NCI-H1436 treated with DMSO at 0.1 percent for 48 hours (cell line): ENCODE results near the gene HTR6.

Source experiments
- DNase-seq: peaks from one replicate; lab custom pipeline; 2025; lab: John Stamatoyannopoulos, UW

The HTR6 gene

DNA sequence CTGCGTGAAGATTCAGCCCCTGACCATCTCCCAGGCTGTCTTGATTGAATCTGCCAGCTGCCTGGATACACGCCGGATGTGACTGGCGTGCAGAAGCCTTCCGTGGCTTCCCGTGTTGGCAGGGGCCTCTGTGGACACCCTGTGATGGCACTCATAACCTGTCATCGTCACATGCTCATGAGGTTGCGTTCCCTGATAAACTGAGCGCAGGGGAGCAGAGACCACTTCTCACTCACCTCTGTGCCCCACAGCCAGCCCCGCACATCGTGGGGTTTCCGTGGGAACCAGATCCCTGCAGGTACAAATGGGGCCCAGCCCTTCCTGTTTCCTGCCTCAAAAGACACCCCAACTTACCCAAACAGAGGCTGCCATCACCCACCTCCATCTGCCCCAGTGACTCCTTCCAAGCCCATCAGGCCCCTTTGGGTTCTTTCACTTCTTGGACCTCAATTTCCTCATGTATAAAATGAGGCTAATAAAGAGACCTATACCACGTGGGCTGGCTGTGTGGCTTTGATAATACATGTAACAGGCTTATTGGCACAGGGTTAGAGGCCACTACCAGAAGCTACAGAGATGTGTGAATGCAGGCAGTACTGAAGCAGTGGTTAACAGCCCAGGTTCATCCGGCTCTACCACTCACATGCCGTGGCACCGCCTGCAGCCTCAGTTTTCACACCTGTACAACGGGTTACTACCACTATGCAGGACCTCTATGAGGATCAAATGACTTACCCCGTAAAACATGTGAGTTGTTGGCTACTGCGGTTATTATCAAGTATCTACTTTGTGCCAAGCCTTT lies 23.6 kb downstream of the HTR6 start:
- no peak for DNase-seq

DNA sequence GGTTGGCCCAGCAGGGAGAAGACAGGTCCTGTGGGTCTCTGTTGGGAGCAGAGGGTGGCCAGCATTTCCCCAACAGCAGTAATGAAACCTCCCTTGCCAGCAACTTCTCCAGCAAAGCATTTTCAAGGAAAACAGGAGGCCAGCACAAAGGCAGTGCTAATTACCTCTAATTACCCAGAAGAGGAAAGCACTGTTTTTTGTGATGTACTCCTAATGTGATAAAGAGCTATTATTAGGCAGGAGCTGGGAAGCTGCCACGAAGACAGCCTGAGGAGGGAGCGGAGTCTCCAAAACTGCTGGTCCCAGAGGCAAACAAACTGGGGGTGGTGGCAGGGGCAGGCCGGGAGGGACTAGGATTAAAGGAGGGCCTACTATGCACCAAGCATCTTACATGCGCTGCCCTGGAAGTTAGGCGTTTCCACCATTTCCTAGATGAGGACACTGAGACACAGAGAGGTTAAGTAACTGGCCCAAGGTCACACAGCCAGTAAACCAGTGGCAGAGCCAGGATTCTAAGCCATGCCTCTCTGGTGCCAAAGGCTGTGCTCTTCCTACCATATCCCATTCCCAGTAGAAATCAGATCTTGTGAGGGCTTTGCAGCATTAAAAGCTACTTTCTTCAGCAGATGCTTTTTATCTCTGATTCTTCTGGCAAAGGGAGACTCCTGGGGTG lies 24.5 kb downstream of the HTR6 start:
- no peak for DNase-seq

DNA sequence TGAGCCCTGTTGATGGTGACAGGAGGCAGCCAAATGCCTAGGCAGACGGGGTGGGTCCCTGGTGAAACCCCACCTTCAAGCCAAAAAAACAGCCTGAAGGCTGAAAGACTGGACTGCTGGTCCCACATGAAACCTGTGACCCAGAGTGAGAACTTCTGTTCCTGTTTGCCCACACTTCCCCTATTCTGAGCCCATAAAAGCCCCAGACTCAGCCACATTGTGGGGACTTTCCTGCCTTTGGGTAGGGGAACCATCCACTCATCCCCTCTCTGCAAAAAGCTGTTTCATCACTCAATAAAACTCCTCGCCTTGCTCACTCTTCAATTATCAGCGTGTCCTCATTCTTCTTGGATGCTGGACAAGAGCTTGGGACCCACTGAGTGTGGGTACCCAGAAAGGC lies 25.2 kb downstream of the HTR6 start:
- DNase-seq, result no peak

DNA sequence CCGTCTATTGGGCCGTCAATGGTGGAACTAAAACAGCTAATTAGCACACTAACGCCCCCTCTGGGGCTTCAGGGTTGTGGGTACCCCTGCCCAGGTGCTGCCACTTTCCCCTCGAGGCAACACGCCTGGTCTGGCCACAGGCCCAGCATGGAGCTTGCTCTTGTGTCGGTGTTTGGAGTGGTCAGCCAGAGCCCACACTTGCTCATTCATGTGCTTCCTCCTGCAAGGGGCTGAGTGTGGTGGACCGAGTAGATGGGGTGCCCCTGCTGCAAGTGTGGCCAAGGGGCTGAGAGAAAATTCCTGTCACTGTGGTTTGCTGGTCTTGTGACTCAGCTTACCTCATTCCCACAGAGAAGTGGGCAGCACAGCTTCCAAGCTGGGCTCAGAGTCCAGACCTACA lies 25.7 kb downstream of the HTR6 start:
- DNase-seq, result no peak

DNA sequence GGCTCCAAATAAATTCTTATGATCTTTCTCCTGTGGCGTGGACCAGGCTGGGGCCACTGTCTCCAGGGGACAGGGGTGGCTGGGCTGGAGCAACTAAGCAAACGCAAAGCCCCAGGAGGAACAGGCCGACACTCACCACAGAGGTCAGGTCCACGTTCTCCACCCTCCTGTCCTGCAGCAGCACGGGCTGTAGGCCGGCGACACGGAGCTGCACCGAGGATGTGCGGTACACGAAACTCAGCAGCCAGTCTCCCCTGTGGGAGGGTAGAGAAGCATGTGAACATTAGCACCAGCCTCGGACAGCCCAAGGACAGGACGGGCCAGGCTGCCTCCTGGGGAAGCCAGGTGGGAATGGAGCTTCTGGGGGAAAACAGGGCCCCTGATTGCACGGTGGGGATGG lies 29.6 kb downstream of the HTR6 start:
- no peak for DNase-seq

GRCh38 chr1:19695772-19696171 lies 31.1 kb downstream of the HTR6 start:
- DNase-seq, result no peak

- no peak for DNase-seq
Measured at GRCh38 chr1:19696820-19697219, 32.1 kb downstream of the HTR6 start.

DNA sequence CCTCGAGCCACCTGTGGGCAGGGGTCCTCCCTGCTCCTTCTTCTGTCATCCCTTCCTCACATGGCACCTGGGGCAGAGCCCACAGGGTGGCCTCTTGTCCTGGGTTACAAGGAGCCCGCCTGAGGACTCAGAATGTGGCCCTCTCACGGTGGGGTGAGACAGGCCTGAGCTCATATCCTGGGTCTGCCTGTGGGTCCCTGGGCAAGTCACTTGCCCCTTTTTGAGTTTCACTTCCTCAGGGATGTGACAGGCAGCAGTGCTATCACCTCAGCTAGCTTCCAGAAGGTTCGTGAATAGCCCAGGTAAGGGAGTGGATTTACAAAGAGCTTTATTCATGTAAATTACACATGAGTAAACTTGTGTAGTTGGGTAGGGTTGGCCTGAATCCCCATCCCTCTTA lies 33.5 kb downstream of the HTR6 start:
- no peak for DNase-seq

GRCh38 chr1:19700079-19700777 lies 35.6 kb downstream of the HTR6 start:
- no peak for DNase-seq

- DNase-seq, result no peak
Measured at GRCh38 chr1:19703280-19703679, 38.6 kb downstream of the HTR6 start.

- no peak for DNase-seq
Measured at GRCh38 chr1:19704247-19705113, 39.8 kb downstream of the HTR6 start.

DNA sequence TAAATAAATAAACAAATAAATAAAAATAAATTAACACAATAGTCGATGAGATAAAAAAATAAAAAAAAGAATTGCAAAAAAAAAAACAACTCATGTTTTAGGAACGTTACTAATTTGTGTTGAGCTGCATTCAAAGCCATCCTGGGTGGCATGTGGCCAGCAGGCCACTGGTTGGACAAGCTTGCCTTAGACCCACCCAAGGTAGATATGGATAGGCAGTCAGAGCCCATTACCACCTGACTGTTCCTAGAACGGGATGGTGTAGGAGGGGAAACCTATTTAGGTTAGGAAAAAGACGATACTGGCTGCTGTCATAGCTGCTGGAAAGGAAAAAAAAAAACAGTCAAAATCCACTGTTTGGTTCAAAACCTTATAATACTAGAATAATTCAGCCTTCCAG lies 40.8 kb downstream of the HTR6 start:
- no peak for DNase-seq

- no peak for DNase-seq
Measured at GRCh38 chr1:19706136-19706535, 41.5 kb downstream of the HTR6 start.

- no peak for DNase-seq
Measured at GRCh38 chr1:19708567-19709110, 44.0 kb downstream of the HTR6 start.

- DNase-seq, result no peak
Measured at GRCh38 chr1:19709260-19709793, 44.7 kb downstream of the HTR6 start.

DNA sequence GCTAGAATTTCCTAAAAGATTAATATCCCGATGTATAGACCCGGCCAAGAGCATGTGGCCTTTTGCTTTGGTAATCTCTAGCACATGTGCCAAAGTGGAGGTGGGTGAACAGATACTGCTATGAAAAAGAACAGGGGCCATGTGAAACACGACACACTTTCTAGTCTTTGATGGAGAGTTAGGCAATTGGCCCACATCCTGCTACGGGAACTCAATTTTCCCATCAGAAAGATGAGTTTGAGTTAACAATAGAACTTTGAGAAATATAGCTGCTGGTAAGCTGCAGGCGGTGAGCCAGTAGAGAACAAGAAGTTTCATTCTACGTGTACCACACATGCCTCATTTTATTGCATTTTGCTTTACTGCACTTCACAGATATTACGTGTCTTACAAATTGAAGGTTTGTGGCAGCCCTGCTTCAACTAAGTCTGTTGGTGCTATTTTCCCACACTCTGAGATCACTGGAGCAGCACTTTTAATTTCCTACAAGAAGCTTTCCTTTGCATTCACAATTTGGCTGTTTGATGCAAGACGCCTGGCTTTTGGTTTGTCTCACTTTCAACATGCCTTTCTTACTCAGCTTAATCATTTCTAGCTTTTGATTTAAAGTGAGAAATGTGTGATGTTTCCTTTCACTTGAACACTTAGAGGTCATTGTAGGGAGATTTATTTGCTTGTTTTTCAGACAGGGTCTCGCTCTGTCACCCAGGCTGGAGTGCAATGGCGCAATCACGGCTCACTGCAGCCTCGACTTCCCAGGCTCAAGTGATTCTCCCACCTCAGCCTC lies 46.3 kb downstream of the HTR6 start:
- no peak for DNase-seq

- no peak for DNase-seq
Measured at GRCh38 chr1:19712928-19713327, 48.3 kb downstream of the HTR6 start.

- peak; percentile 84 for DNase-seq
Measured at GRCh38 chr1:19715334-19716203, 50.9 kb downstream of the HTR6 start.

DNA sequence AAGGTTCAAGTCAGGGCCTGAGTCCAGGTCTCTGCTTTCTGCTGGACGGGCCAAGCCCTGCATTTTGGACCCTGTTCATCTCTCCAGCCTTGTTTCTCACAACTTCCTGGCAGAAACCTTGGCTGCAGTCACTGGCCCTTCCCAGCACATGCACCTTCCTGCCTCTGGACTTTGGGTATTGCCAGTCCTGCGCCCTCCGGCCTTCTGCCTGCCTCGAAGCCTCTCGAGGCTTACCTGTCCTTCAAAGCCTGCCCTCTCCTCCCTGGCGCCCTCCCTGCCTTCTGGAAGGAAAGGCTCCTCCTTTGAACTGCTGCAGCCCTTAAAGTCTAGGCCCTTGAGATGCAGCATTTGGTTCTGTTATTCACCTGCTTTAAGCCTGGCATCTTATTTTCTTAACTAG lies 52.8 kb downstream of the HTR6 start:
- DNase-seq, result no peak

DNA sequence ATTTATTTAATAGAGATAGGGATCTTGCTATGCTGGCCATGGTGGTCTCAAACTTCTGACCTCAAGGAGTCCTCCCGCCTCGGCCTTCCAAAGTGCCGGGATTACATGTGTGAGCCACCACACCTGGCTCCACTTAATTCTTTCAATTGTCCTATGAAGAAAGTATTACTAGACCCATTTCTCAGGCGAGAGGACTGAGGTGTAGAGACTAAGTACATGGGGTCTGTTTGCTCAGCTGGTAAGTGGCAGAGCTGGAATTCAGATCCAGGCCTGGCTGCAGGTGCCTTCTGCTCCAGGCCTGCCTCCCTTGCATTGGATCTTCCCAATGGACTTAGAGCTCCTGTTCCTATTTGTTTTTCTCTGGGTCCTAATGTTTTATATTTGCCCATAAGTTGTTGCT lies 55.5 kb downstream of the HTR6 start:
- no peak for DNase-seq
